H1 (cell line): ENCODE data around the gene GPSM1. TPM values are rescaled to one million over a fixed set of nuclear protein-coding genes. Genes with fewer than 3 reads are reported as not detected.

Experiments used
- EGR1 ChIP-seq: IDR thresholded peaks from 2 replicates; pipeline ENCODE4 v1.6.1; 2011; ENCODE audit warnings: low read depth, low read length, borderline replicate concordance
- FOSL1 ChIP-seq: IDR thresholded peaks from 2 replicates; pipeline ENCODE4 v1.6.1; 2011; ENCODE audit warnings: mild to moderate bottlenecking, low read depth, low read length, moderate library complexity; ENCODE audit not compliant: insufficient read depth
- HDAC2 ChIP-seq, 2 experiments: fragments of 300-600 bp in 1 of 2; sonication (generic) in 1 of 2; IDR thresholded peaks; 2 replicates each; pipeline ENCODE4 v1.6.1; 2011 to 2012; ENCODE audit warnings: low read depth in 2 of 2, low read length in 2 of 2, mild to moderate bottlenecking in 2 of 2, moderate library complexity in 2 of 2, borderline replicate concordance in 1 of 2, inconsistent platforms in 1 of 2
- JUN ChIP-seq: IDR thresholded peaks from 2 replicates; pipeline ENCODE4 v1.6.1; 2011; ENCODE audit warnings: low read depth, mild to moderate bottlenecking, improper control_type of control experiment, low read length
- MAFK ChIP-seq: IDR thresholded peaks from 2 replicates; pipeline ENCODE4 v1.6.1; 2012; ENCODE audit warnings: low read depth, mild to moderate bottlenecking, improper control_type of control experiment, low read length
- RXRA ChIP-seq: IDR thresholded peaks from 2 replicates; pipeline ENCODE4 v1.6.1; 2011; ENCODE audit warnings: low read depth, mild to moderate bottlenecking, low read length, moderate library complexity; ENCODE audit not compliant: insufficient read depth
- SP4 ChIP-seq: IDR thresholded peaks from 2 replicates; pipeline ENCODE4 v1.6.1; 2012; ENCODE audit warnings: low read length, inconsistent platforms
- SUZ12 ChIP-seq: fragments of 200-600 bp; sonication (generic); IDR thresholded peaks from 2 replicates; pipeline ENCODE4 v1.6.1; 2012; ENCODE audit warnings: mild to moderate bottlenecking, inconsistent platforms, low read length, moderate library complexity, mixed read lengths
- TBP ChIP-seq: IDR thresholded peaks from 2 replicates; pipeline ENCODE4 v1.6.1; 2011; ENCODE audit warnings: low read depth, low read length, improper control_type of control experiment
- polyA plus RNA-seq, 7 experiments: library from polyadenylated mRNA; depleted of rRNA in 3 of 7; stranded (reverse) in 5 of 7; unstranded in 2 of 7; fragments of >200 nt in 5 of 7; fragments of 200-250 nt in 2 of 7; gene quantifications; 1 replicate in 5 of 7; 2 replicates in 1 of 7; 4 replicates in 1 of 7; pipeline versions ENCODE4 v1.2.1 to v1.2.3, GENCODE V29; 2011 to 2013; ENCODE audit warnings: missing spikeins in 2 of 7, mixed read lengths in 2 of 7
- total RNA-seq: library from RNA; stranded (reverse); fragmentation: NEBNext Ultra II Directional; extraction: Animal tissue kit (Norgen Biotek cat#: 25700); gene quantifications from 2 replicates; pipeline ENCODE4 v1.2.1, GENCODE V29; 2021

Gene GPSM1
- total and polyA plus RNA-seq, 2 of the 8 experiments (the other 6 are each of a cell fraction or from before 2014, with no cell fraction given) = 12.8 to 18.0 TPM

DNA sequence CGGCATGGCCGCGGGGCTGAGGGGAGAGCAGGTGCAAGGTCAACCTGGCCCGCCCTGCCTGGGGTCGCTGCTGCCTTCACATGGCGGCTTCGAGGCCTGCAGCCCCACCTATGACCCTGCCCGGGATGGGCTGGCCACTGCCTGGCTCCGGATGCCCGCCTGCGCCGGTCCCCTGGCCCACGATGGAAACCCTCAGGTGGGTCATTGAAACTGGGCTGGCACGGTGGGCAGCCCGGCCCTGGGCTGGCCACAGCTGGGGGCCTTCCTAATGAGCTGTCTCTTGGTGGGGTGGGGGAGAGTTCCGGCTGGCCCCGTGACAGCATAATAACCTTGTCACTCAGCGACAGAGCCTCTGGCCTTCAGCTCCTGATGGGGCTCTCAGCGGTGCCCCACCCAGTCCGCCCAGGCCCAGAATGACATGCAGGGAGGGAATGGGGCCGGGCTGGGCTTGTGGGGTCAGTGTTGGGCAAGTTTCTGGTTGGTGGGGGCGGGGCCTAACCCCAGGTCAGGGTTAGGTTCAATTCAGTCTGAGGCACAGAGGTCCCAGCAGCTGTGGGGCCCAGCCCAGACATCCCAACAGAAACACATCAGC, 23.4 kb upstream of the GPSM1 start, which contains the start of gene CCDC187 (continued):
- TF ChIP-seq MAFK (no peak), HDAC2 (IDR thresholded peaks at IDR 0.05; ENCODE audit: borderline replicate concordance in 1 of 2, low read depth in 2 of 2, low read length in 2 of 2) (no peak), SP4 (no peak), EGR1 (no peak), JUN (no peak), FOSL1 (no peak), SUZ12 (no peak), TBP (no peak), RXRA (no peak)
